T47D (cell line): ENCODE measurements around the gene NANS.
"Not testable (repeated sequence)": the region's sequence is repeated elsewhere in the genome, so short reads cannot be mapped to it uniquely, and the experiment has no call there.

Source experiments
- DNase-seq, 2 experiments: peaks; one replicate each; pipeline versions ENCODE4 v3.0.0 to v3.0.0-alpha.2; 2011 to 2012; ENCODE audit warnings: low read depth in 1 of 2, low spot score in 1 of 2
- JUND ChIP-seq: IDR thresholded peaks from 2 replicates; pipeline ENCODE4 v1.6.1; 2012; ENCODE audit warnings: low read depth
- in situ Hi-C: cut with HindIII; loops from 2 replicates; pipeline ENCODE4 v1.10.0; 2016; ENCODE audit warnings: low sequenced_read_pairs, low pct_unique_long_range_greater_than_20kb

Gene NANS

GRCh38 chr9:98101868-98102273 lies 45.3 kb downstream of the NANS start:
- DNase-seq = no peak
- in situ Hi-C loops = no loop called here
- TF ChIP-seq JUND = no peak

- no peak for TF ChIP-seq JUND
- no peak for DNase-seq
- in situ Hi-C loops = no loop called here
These were observed 47.9 kb downstream of the NANS start for GRCh38 chr9:98104445-98104881.

GRCh38 chr9:98105006-98105405 lies 48.5 kb downstream of the NANS start:
- no peak for DNase-seq
- in situ Hi-C loops = no loop called here
- no peak for TF ChIP-seq JUND

GRCh38 chr9:98107926-98108325 lies 51.4 kb downstream of the NANS start:
- TF ChIP-seq JUND = no peak
- in situ Hi-C loops = no loop called here
- DNase-seq = no peak

- in situ Hi-C loops = no loop called here
- no peak for DNase-seq
- no peak for TF ChIP-seq JUND
These were observed 52.0 kb downstream of the NANS start for GRCh38 chr9:98108531-98109031.

GRCh38 chr9:98109052-98109451 lies 52.5 kb downstream of the NANS start:
- in situ Hi-C loops = no loop called here
- no peak for TF ChIP-seq JUND
- no peak for DNase-seq

GRCh38 chr9:98117097-98117496 lies 60.6 kb downstream of the NANS start:
- in situ Hi-C loops, DNase-seq: not testable (repeated sequence)

GRCh38 chr9:98117984-98118639 lies 61.6 kb downstream of the NANS start:
- in situ Hi-C loops = no loop called here
- no peak for TF ChIP-seq JUND
- peak; percentile 33 to 60 for DNase-seq

GRCh38 chr9:98118640-98119601 lies 62.4 kb downstream of the NANS start, which contains the start of gene TRIM14:
Gene TRIM14 (minus strand): TSS chr9:98119222. CDS start chr9:98119188, 34 bp downstream.
- TF ChIP-seq JUND = no peak
- DNase-seq = peak; percentile 45 to 55
- in situ Hi-C loops = no loop called here

- DNase-seq = no peak
- no peak for TF ChIP-seq JUND
- in situ Hi-C loops = no loop called here
These were observed 63.9 kb downstream of the NANS start for GRCh38 chr9:98120476-98120875.

GRCh38 chr9:98121058-98121457 lies 64.5 kb downstream of the NANS start:
- in situ Hi-C loops = no loop called here
- TF ChIP-seq JUND = no peak
- DNase-seq = peak in 1 of 2 experiments; percentile 75

GRCh38 chr9:98124091-98124490 lies 67.6 kb downstream of the NANS start:
- DNase-seq, in situ Hi-C loops: not testable (repeated sequence)
